Fibroblast of skin of left biceps (primary cell): ENCODE measurements around the gene PANX3.

ENCODE experiments used
- DNase-seq, 2 experiments: peaks; one replicate each; pipeline ENCODE4 v3.0.0-alpha.2; 2013; ENCODE audit warnings: low read depth in 2 of 2

The PANX3 gene

GRCh38 chr11:124657904-124658303 is 46.7 kb downstream of the PANX3 start:
- peak in 1 of 2 experiments; percentile 35 for DNase-seq

DNA sequence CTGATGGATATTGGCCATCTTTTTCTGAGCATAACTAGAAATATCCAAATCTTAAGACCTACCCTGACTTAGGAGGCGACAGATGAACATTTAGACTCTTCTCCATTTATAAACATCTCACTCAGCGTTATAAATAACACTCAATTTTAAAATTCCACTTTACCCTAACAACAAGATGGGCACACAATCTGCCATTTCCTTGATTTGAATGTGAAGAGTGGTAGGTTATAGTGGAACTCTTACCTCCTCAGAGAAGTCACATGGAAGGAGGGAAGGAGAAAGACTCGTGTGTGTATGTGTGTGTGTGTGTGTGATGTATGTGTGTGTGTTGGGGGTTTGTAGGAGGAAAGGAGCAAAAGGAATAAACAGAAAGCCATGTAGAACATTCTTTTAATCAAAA is 47.3 kb downstream of the PANX3 start:
- no peak for DNase-seq

- DNase-seq: no peak
Observed at GRCh38 chr11:124658986-124659385, 47.8 kb downstream of the PANX3 start.

DNA sequence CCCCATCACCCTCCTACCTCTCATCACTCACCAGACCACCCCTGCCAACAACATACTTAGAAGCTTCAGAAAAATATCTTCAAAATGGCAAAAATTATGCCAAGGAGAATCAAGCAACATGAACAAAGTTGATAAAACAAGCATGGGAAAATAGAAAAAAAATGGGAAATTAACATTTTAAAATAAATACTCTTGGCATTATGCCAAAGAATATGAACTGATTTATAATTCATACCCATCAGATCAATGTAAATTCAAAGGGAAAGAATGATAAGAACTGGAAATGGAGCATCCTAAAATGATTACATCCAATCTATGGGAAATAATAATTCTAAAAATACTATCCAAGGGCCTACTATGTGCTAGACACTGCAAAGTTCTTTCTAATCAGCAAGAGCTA is 50.3 kb downstream of the PANX3 start:
- no peak for DNase-seq

DNA sequence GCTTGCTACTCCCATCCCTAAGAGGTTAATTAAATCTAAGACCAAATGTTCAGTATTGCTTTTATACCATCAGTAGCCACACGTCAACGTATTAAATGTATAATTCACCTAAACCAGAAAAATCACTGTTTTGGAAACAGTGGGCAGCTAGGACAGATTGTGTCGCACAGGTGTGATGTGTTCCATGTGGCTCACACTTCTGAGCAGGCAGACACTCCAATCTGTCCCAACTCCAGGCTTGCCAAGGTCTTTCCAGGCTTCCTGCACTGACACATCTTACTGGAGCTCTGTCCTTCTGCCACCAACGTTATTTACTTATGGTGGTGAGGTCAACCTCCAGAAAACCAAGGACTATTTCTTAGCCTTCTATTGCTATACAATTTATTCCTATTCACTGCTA is 50.9 kb downstream of the PANX3 start:
- no peak for DNase-seq

- no peak for DNase-seq
Observed at GRCh38 chr11:124663861-124664260, 52.6 kb downstream of the PANX3 start.

DNA sequence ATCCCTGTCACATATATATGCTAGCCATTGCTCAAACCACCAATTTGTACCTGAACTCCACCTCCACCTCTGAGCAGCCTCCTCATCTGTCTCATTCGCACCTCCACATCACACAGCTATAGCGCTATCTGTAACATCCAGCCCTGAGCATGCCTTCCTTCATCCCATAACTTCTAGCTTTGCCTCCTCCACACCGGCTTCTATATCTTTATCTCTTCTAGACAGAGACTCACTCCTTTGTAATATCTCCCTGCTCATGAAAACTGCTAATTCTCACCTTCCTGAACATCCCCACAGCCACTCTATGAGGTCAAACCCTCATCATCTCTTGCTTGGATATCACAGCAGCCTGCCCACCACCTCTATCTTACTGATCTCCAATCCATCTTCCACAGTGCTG is 56.4 kb downstream of the PANX3 start:
- no peak for DNase-seq

DNA sequence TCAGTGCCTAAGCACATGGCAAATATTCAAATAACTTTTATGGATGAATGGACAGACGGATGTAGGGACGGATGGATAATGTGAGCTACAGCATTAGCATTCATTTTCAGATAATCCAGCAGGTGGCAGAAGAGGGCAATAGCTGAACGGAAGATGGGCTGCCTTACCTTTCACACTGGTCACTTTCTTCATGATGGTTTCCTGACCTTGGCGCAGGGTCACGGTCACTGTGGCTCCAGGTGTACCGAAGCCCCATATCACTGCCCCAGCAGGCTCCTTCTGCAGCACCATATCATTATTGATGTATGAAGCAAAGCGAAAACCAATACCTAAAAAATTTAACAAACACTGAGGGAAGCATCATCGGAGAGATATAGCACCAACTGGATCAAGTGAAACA is 58.0 kb downstream of the PANX3 start:
- DNase-seq: no peak
